ENCODE data around the gene PLEKHH3.

Gene PLEKHH3

DNA sequence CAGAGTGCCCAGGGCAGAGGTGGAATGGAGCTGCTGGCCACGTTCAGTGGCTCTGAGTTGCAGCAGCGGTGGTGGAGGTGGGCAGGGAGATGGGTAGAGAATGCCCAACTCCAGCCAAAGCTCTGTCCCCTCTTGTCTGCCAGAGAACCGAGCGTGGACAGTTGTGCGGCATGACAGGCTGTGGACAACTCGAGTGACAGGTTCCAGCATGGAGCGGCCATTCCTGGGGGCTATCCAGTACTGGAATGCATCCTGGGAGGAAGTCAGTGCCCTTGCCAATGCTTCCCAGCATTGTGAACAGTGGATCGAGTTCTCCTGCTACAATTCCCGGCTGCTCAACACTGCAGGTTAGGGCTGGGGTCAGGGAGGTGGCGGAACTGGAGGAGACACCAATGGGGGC, 13.8 kb upstream of the PLEKHH3 start:
- DNase-seq (ENCODE audit: insufficient read length, low spot score) (peak; percentile 1), FAIRE-seq (no peak)

GRCh38 chr17:42687707-42688320, 11.0 kb upstream of the PLEKHH3 start:
- FAIRE-seq: no peak
- no peak for DNase-seq (ENCODE audit: insufficient read length, low spot score)
- TF ChIP-seq POU2F2 (IDR thresholded peaks at IDR 0.05; ENCODE audit: low read depth, low read length) (no peak), PAX5 (IDR thresholded peaks at IDR 0.05; ENCODE audit: insufficient read depth, low read length, severe bottlenecking) (no peak), TAF1 (IDR thresholded peaks at IDR 0.05; ENCODE audit: low read depth, low read length) (no peak), POLR2A (IDR thresholded peaks at IDR 0.05; ENCODE audit: low read depth, low read length) (no peak), POLR2AphosphoS5 (IDR thresholded peaks at IDR 0.05; ENCODE audit: low read depth, low read length) (no peak)

More for the DNA sequence above, 13.8 kb upstream of the PLEKHH3 start:
- TF ChIP-seq POU2F2 (IDR thresholded peaks at IDR 0.05; ENCODE audit: low read depth, low read length): no peak

- no peak for FAIRE-seq
- TF ChIP-seq TAF1 (IDR thresholded peaks at IDR 0.05; ENCODE audit: low read depth, low read length) (no peak), POLR2A (IDR thresholded peaks at IDR 0.05; ENCODE audit: low read depth, low read length) (no peak), SPI1 (IDR thresholded peaks at IDR 0.05; ENCODE audit: low read depth, low read length) (no peak), POU2F2 (IDR thresholded peaks at IDR 0.05; ENCODE audit: low read depth, low read length) (no peak), PAX5 (IDR thresholded peaks at IDR 0.05; ENCODE audit: insufficient read depth, low read length, severe bottlenecking) (no peak), POLR2AphosphoS5 (IDR thresholded peaks at IDR 0.05; ENCODE audit: low read depth, low read length) (no peak)
- DNase-seq (ENCODE audit: insufficient read length, low spot score): no peak
Measured at GRCh38 chr17:42686520-42687128, 9.8 kb upstream of the PLEKHH3 start.

DNA sequence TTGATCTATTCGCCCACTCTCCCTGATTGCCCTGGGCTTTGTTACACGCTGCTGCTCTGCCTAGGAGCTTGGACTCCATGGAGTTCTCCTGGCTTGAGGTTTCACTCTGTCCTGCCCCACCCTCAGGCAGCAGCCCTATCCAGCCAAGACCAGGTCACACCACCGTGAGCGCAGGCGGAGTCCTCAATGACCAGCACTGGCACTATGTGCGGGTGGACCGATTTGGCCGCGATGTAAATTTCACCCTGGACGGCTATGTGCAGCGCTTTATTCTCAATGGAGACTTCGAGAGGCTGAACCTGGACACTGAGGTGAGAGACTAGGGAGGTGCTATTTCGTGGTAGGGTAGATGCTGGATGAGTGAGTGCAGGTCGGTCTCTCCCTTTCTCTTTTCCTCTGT, 9.0 kb upstream of the PLEKHH3 start:
- FAIRE-seq (no peak), DNase-seq (ENCODE audit: insufficient read length, low spot score) (no peak)
- no peak for TF ChIP-seq POU2F2 (IDR thresholded peaks at IDR 0.05; ENCODE audit: low read depth, low read length)
- no peak for TF ChIP-seq TAF1 (IDR thresholded peaks at IDR 0.05; ENCODE audit: low read depth, low read length)
- TF ChIP-seq SPI1 (IDR thresholded peaks at IDR 0.05; ENCODE audit: low read depth, low read length): no peak
- no peak for TF ChIP-seq PAX5 (IDR thresholded peaks at IDR 0.05; ENCODE audit: insufficient read depth, low read length, severe bottlenecking)
- no peak for TF ChIP-seq POLR2AphosphoS5 (IDR thresholded peaks at IDR 0.05; ENCODE audit: low read depth, low read length)
- no peak for TF ChIP-seq POLR2A (IDR thresholded peaks at IDR 0.05; ENCODE audit: low read depth, low read length)

GRCh38 chr17:42684929-42685556, 8.2 kb upstream of the PLEKHH3 start:
- FAIRE-seq: peak; percentile 28
- no peak for TF ChIP-seq TAF1 (IDR thresholded peaks at IDR 0.05; ENCODE audit: low read depth, low read length)
- TF ChIP-seq POLR2AphosphoS5 (IDR thresholded peaks at IDR 0.05; ENCODE audit: low read depth, low read length): no peak
- no peak for TF ChIP-seq SPI1 (IDR thresholded peaks at IDR 0.05; ENCODE audit: low read depth, low read length)
- TF ChIP-seq POLR2A (IDR thresholded peaks at IDR 0.05; ENCODE audit: low read depth, low read length): no peak
- DNase-seq (ENCODE audit: insufficient read length, low spot score): no peak

GRCh38 chr17:42683407-42684034, 6.7 kb upstream of the PLEKHH3 start:
- DNase-seq (ENCODE audit: insufficient read length, low spot score): no peak
- TF ChIP-seq SPI1 (IDR thresholded peaks at IDR 0.05; ENCODE audit: low read depth, low read length) (no peak), POU2F2 (IDR thresholded peaks at IDR 0.05; ENCODE audit: low read depth, low read length) (no peak), POLR2A (IDR thresholded peaks at IDR 0.05; ENCODE audit: low read depth, low read length) (0 out of 2 replicates have a peak, but pooled peaks have one; percentile 24), PAX5 (IDR thresholded peaks at IDR 0.05; ENCODE audit: insufficient read depth, low read length, severe bottlenecking) (no peak), TAF1 (IDR thresholded peaks at IDR 0.05; ENCODE audit: low read depth, low read length) (no peak), POLR2AphosphoS5 (IDR thresholded peaks at IDR 0.05; ENCODE audit: low read depth, low read length) (no peak)
- FAIRE-seq: peak; percentile 59

GRCh38 chr17:42682722-42683403, 6.1 kb upstream of the PLEKHH3 start:
- DNase-seq (ENCODE audit: insufficient read length, low spot score) (no peak), FAIRE-seq (peak; percentile 20)
- TF ChIP-seq POLR2A (IDR thresholded peaks at IDR 0.05; ENCODE audit: low read depth, low read length) (no peak), POU2F2 (IDR thresholded peaks at IDR 0.05; ENCODE audit: low read depth, low read length) (no peak), PAX5 (IDR thresholded peaks at IDR 0.05; ENCODE audit: insufficient read depth, low read length, severe bottlenecking) (no peak), TAF1 (IDR thresholded peaks at IDR 0.05; ENCODE audit: low read depth, low read length) (no peak), SPI1 (IDR thresholded peaks at IDR 0.05; ENCODE audit: low read depth, low read length) (no peak), POLR2AphosphoS5 (IDR thresholded peaks at IDR 0.05; ENCODE audit: low read depth, low read length) (no peak)

DNA sequence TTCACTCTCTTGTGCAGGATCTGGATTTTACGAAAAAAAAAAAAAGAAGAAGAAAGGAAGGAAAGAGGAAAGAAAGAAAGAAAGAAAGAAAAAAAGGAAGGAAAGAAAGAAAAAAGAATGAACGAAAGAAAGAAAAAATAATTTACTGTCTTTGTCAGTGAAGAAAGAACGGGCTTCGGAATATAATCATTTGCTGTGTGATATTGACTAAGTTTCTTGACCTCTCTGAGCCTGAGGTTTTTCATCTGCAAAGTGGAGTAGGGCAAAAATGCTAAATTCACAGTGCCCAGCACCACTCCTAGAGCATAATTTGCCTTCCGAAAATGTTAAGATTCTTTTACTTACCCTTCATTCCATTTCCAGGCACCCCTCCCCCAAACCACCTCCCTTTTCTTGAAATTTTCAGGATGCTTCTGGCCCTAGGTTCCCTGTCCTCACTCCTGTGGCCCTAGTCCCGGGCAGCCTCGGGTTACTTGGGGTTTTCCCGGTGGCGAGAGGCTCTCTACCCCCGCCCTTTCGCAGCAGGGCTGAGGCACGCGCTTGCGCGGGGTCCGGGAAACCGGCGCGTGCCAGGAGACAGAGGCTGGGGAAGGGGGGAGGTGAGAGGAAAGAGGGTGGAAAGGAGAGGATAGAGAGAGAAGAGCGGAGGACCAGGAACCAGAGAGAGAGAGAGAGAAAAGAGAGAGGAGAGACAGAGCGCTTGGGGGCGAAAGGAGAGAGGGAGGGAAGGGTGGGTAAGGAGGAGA, 5.4 kb upstream of the PLEKHH3 start, which contains the start of gene CNTNAP1:
Gene CNTNAP1, plus strand, starts transcription at position 556 of the 746 bp plus-strand sequence. CDS start 299 bp downstream, outside the sequence.
- DNase-seq (ENCODE audit: insufficient read length, low spot score): no peak
- TF ChIP-seq POLR2AphosphoS5 (IDR thresholded peaks at IDR 0.05; ENCODE audit: low read depth, low read length): no peak
- FAIRE-seq: peak; percentile 72

DNA sequence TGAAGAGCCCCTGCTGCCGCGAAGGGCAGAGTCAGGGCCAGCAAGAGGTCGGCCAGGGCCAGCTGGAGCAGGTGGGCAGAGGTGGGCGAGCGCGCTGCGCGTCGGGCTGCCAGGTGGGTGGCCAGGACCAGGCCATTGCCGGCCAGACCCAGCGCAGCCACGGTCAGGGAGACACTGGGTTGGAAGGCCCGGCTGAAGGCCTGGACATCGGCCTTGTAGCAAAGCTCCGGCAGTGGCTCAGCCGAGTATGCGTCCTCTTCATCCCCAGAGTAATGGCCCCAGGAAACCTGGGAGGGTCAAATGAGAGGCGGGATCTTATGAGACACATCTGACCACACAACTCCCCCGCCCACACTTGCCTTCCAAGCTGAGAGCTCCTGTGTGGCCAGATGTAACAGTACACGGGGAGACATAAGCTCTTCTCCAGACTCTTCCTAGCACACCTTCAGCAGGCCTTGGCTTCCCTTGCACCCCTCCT, 3.6 kb upstream of the PLEKHH3 start:
- TF ChIP-seq TAF1 (IDR thresholded peaks at IDR 0.05; ENCODE audit: low read depth, low read length): no peak
- TF ChIP-seq POLR2A (IDR thresholded peaks at IDR 0.05; ENCODE audit: low read depth, low read length): peak; percentile 27; the same call in 1 of the 2 replicates
- DNase-seq (ENCODE audit: insufficient read length, low spot score): no peak
- FAIRE-seq: peak; percentile 83
